ENCODE data around the gene MXD4.

The MXD4 gene, protein sequence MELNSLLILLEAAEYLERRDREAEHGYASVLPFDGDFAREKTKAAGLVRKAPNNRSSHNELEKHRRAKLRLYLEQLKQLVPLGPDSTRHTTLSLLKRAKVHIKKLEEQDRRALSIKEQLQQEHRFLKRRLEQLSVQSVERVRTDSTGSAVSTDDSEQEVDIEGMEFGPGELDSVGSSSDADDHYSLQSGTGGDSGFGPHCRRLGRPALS

DNA sequence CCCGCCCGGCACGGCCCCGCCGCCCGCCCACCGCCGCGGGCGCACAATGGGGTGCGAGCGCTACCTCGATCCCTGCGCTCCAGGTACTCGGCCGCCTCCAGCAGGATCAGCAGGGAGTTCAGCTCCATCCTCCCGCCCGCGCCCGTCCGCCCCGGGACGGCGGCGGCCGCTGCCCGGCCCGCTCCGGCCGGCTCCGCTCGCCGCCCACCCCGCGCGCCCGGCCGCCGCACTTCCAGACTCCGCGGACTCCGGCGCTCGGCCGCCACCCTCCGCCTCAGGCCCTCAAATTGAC is at the start of gene MXD4:
TSS of gene MXD4 (minus strand) at position 257 of the 292 bp plus-strand sequence. CDS start at position 128, 129 bp downstream.
- DNase-seq: no peak

DNA sequence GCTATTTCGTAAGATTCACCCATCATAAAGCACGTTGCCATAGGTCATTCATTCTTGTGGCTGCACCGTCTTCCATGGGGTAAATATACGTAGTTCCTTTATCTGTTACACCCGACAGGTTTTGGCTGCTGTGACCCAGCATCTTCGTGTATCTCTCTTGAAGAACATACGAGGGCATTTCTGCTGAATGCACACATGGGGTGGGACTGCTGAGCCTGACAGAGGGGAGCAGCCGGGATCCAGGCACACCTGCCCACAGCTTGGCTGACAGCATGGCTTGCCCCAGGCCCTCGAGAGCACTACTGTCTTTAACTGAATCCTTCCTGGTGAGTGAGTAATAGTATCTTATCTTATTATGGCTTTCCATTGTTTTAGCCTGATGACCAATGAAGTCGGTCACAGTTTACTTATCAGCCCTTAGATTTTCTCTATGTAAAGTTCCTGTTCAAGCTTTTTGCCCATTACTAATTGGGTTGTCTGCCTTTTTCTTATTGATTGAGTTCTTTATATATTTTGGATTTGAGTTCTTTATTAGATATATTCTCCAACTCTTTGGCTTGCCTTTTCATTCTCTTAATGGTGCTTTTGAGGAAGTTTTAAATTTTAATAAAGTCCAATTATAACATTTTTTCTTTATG is 45.0 kb upstream of the MXD4 start:
- DNase-seq: no peak

DNA sequence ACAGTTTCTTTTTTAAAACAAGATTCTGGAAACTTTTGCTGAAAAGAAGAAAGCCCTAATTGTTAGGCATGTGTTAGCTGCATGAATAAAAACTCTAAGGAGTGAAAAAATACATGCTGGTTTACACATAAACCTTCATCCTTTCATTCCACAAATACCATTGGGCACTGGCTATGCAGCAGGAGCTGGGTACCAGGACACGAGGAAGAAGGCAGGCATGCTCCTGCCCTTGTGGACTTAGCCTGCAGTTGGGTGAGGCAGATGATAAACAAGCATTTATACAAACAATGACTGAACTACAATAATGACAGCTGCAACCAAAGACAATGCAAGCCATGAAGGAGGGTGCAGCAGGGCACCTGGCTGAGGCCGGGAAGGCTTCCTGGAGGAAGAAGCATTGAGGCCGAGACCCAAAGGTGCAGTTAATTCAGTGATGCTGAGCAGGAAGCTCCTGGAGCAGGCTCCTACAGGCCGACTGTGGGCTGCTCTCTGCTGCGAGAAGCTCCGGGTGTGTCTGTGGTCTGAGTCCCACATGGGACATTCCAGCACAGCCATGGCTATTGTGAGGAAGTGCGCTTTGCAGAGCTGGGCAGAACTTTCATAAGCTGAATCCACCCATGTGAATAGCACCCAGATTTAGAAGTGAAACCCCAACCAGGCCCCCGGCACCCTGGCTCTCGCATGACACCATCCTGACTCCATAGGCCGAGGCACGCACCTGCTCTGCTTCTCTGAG is 44.0 kb upstream of the MXD4 start:
- no peak for DNase-seq

DNA sequence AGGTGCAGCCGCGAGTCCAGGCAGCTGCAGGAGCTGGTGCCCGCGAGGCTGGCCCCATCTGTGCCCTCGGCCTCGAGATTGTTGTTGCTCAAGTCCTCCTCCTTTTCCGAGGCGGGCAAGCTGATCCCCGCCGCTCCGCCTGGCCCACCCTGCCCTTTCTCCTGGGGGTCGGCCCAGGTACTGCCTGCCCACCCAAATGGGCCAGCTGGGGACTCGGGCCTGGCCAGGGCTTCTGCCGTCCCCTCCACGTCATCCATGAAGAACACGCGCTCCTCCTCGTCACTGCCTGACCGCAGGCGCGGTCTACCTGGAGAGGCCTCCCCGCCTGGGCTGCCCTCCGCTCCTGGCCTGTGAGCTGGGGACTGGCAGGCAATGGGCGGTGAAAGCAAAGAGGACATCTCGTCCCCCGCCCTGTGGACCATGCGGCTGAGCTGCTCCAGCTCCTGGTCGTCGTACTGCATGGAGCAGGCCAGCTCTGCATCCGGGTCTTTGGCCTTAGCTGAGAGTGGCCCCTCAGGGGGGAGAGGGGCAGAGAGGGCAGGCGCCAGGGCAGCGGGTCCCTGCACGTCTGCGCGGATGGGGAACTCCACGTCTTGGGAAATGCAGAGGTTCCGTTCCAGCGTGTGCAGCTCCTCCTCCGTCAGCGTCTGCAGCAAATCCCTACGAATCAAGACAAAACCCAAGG is 43.1 kb upstream of the MXD4 start:
- no peak for DNase-seq

DNA sequence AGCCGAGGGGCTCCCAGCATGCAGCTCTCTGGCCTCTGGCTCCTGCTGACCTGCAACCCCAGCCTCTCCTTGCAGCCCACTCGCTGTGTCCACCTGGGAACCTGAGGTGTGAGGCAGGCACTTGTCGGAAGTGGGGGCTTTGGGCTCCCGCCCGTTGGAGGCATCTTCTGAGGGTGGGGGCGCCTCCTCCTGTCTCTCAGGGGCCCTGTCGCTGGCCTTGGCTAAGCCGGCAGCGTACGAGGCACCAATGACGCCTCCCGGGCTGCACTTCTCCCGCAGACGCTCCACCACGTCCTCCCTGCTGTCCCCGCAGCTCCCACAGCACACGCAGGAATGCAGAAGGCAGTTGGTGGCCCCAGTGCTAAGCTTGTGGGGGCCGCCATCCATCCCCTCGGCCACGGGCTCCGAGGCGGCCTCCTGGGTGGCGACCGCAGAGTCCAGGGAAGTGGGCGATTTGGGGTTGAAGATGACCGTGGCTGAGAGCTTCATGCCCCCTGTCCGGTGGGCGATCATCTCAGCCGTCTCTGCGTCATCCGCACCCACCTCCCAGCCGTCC is 42.5 kb upstream of the MXD4 start:
- DNase-seq: no peak

DNA sequence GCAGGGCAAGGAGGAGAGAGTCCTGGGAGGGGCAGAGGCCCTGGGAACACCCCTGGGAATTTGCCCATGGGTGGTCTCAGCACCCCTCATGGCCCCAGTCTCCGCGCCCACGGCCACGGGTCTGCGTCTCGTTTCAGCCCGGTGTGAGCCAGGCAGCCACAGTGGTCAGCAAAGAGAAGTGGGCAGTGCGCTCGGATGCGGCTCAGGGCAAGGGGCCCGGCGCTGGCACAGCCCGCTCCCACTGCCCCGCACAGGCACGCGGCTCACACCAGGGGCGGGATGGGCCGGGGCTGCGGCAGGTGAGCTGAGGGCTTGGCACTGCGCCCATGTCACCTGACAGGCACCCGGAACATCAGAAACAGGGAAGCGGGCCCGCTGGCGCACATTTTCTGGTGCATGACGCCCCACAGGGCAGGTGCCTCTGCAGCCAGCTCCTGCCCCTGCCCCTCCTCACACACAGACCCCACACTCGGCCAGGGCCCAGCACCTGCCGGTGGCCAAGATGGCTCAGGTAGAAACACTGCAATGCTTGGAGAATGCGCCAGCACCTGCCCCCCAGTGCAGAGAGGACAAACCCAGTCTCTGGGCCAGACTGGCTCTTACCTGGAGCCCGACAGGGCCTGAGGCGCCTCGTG is 41.9 kb upstream of the MXD4 start:
- DNase-seq: no peak

DNA sequence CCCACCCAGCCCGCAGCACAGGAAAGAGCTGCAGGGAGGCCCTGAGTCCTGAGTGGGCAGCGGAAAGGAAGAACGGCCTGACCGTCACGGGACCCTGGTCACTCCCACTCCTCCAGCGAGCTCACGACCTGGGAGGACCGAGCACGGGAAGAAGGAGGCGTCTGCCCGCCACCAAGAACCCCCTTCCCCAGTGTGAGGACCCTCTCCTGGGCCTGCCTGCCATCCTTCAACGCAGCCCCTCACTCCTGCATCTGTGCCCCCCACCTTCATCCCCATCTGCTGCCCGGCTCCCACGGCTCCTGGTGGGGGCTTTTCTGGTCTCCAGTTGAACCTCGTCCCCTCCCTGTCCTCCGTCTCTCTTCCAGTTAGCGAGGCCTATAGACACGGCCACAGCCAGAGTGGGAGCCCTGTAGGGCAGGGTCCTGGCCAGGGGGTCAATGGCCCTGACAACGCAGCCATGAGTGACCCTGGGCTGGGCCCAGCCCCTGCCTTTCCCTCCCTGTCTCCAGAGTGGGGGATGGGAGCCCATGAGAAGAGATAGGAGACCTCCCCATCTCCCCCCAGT is 41.3 kb upstream of the MXD4 start:
- no peak for DNase-seq

DNA sequence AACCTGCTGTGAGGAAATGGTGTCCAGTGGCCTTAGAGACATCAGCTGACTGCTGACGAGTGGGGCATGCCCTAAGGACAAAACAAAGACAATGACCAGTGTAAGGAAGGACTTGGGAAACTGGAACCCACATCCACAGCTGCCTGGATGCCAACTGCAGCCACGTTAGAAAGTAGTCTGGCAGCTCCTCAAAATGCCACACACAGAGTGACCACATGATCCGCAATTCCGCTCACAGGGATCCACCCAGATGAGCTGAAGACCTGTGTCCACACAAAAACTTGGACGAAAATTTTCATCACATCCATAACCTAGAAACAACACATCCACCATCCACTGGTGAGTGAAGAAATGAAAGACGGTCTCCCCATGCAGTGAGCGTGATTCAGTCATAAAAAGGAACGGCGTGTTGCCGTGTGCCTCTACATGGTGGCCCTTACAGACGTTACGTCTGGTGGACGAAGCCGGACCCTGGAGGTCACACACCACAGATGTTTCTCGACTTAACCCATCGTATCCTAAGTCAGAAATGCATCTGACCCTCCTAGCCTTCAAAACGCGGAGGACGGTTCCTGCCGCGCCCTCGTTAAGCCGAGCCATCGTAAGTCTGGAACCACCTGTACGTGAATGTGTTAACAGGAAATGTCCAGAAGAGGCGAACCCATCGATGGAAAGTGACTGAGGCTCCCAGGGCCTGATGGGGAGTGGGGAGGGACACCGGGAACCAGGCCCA is 40.6 kb upstream of the MXD4 start:
- no peak for DNase-seq

DNA sequence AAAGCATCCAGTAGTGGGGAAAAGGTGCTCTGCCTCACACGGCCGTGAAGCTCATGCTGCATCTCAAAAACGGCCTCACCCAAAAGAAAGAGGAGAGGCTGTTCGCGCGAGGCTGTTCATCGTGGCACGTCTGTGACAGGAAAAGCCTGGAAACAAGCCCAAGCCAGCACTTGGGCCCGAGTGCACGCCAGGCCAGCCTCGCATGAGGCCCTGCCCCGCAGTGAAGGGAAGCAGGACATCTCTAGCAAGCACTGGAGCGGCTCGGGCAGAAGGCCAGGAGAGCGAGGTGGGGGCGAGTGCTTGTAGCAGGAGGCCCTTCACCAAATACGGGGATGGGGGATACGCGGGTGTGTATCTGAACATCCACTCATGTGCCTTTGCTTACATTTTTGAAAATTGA is 39.9 kb upstream of the MXD4 start:
- DNase-seq: no peak

DNA sequence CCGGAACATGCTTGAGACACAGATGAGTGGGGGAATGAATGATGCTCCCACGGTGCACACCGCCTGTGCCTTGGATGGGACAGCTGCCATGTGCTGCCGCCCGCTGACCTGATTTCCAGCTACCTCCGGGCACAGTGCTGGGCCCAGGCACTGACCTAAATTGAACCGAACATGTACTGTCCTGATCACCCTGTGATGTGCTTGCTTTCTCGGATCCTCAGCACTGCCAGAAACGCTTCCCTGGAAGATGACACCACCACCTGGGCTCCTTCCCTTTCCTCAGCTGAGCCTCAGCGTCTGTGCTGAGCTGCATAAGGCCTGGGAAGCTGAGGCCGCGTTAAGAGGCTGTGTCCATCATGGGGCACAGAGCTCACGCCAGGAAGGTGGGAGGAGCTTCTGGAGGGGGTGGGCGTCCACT is 39.3 kb upstream of the MXD4 start:
- no peak for DNase-seq

DNA sequence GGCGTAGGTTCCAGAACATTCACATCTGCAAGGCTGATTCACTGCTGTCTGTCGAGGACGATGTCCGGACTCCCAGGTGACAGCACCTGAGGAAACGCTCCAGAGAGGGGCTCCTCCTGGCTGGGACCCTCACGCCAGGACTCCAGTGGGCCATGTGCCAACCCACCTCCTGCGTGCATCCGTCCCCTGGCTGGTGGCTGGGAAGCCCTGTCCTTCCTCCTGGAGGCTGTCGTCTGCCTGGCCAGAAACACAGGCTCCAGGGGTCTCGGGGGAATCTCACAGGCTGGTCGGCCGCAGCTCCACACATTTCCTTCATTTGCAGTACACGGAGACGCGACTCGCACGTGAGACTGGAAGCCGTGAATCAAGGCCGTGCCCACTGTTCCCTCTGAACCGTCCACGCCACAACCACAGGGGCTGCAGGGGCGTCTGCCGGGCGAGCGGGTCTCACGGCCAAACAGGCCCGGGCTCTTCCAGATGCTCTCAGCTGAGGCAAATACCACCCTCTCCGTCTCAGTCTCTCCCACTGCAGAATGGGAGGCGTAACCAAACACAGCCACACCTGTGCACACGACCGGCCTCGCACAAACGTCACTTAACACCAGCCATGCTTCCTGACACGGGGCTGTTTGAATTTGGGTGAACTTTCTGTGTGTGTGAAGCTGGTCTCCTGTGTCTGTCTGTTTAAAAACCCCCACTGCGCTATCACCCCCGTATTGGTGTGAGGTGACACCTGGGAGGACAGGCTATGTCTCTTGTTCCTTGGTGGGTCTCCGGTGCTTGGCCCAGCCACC is 38.7 kb upstream of the MXD4 start:
- no peak for DNase-seq

DNA sequence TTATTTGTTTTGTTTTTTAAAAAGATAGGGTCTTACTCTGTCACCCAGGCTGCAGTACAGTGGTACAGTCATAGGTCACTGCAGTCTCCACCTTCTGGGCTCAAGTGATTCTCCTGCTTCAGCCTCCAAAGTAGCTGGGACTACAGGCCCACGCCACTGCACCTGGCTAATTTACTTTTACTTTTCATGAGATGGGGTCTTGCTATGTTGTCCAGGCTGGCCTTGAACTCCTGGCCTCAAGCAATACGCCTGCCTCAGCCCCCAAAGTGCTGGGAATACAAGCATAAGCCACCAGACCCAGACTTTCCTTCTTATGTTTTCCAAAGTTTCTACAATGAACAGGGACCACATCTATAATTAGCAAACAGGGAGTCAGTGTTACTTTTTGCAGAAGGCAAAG is 37.9 kb upstream of the MXD4 start:
- no peak for DNase-seq

DNA sequence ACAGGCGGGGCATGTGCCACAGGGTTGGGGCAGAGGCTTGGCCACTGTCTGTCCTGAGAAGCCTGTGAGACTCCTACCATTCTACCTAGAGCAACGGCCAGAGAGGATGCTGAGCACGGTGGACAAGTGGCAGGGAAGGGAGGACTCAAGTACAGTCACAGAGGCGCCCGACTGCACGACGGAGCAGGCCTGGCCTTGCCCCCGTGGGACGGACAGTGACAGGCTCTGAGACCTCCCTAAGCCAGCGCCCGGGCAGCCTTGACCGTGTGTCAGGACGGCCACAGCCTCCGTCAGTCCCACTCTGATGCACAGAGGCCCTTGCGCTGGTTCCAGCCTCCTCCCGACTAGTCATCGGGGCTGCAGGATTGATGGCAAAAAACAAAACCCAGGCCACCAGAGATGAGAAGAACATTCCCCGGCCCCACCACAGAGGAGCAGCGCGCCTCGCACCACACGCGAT is 36.7 kb upstream of the MXD4 start:
- no peak for DNase-seq

DNA sequence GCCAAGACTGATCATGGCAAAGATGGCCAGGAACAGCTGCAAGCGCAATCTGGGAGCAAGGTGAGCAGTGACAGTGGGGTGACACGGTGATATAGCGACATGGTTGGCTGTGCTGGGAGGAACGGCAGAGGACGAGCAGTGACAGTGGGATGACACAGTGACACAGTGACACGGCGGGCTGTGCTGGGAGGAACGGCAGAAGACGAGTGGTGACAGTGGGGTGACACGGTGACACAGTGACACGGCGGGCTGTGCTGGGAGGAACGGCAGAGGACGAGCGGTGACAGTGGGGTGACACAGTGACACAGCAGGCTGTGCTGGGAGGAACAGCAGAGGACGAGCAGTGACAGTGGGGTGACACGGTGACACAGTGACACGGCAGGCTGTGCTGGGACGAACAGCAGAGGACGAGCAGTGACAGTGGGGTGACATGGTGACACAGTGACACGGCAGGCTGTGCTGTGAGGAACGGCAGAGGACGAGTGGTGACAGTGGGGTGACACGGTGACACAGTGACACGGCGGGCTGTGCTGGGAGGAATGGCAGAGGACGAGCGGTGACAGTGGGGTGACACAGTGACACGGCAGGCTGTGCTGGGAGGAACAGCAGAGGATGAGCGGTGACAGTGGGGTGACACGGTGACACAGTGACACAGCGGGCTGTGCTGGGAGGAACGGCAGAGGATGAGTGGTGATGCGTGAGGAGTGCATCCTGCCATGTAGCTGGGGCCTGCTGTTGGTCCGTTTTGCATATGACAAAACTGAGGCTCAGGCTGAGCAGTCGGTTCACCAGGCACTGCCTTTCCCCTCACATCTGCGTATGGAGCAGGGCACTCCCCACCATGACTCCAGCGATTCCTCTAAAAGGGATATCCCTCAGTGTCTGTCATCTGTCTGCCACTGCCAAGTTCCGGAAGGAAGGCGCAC is 36.0 kb upstream of the MXD4 start:
- DNase-seq: no peak

DNA sequence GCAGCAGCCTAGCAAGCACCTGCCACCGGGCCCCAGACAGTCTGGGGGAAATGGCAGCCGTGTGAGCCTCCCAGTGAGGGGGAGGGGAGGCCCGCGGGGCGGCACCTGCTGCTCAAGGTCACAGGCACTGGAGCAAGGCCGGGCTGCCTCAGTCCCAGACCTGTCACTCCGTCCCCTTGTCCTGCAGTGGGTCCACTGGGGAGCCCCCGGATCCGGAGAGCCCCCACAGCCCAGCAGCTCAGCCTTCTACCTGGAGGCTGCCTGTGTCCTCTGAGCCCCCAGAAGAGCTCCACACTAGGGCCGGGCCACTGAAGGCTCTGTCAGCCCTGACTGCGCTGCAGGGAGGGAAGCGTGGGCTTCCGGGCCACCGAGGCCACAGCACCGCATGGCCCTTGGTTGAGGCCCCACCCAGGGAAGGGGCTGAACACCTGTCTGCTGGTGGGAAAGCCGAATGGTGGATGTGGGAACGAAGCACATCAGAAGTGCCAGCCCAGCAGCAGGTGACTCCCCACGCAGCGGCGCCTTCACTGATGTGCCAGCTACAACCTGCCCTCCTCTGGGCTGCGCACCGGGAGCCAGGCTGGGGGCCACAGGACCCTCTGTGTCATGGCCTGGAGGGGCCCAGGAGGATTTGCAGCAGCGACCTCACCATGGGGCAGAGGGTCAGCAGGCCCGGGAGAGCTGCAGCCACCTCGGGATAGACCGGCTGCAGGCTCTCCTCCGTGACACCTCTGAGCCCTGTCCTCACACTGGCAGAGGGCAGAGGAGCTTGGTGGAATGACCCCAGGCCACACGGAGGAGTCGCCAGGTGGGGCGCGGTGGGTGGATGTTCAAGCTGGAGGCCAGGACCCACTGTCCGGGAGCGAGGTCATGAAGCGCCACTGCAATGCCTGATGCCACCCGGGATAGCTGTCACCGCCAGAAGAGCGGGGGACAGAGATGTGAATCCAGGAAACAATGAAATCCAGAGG is 35.0 kb upstream of the MXD4 start:
- no peak for DNase-seq

DNA sequence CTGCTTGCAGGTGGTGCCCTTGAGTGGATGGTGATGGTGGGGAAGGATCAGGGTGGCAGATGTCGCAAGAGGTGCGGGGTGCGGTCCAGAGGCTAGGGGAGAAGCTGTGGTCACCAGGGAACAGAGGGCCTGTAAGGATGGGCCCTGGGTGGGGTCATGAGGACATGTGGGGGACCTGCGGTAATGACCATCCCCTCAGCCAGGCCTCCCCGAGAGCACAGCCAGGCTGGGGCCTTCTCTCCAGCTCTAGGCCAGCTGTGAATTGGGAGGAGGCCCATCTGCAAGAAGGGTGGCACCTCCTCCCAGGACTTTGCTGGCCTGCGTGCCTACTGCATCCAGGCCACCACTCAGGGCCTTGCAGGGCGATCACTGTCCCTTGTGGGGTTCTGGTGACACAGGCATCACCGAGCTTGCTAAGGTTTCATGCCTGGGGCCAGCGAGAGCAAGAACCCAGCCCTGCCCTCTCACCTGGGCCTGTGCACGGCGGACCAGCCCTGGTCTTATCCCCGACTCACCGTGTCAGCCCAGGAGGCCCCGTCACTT is 34.1 kb upstream of the MXD4 start:
- DNase-seq: no peak

DNA sequence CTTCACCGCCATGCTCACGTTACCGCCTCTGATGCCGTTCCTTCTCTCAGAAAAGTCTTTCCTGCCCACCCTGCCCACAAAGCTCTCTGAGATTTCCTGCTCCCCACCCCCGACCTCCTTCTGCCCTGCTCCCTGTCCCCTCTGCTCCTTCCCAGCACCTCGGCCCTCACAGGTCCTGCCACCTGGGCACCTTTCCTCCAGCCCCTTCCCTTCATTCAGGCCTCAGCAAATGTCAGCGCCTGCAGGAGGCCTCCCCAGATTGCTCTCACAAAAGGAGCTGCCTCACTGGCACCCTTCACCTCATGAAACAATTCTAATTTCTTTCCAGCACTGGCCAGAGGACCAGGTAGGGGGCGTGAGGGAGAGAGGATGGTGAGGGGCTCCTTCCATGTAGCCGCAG is 33.6 kb upstream of the MXD4 start:
- no peak for DNase-seq

DNA sequence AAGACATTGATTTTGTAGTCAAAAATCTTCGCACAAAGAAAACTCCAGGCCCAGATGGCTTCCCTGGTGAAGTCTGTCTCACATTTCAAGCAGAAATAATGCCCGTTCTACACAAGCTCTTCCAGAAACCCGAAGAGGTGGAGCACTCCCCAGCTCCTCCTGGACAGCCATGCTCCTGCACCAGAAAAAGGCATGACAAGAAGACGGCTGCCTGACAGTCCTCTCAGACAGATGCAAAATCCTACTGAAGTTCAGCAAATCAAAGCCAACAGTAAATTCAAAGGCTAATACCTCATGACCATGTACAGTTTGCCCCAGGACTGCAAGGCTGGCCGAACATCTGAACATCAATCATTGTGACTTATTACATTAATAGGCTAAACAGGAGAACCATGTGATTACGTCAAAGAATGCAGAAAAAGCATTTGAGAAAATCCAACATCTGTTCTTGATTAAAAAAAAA is 30.8 kb upstream of the MXD4 start:
- DNase-seq: no peak
